Testis (tissue), 3 donors: ENCODE results near the gene CCNE1. TPM values are rescaled to one million over a fixed set of nuclear protein-coding genes. Genes with fewer than 3 reads are reported as not detected.

Experiments
- DNase-seq: peaks from one replicate; pipeline ENCODE4 v3.0.0-alpha.2; 2019
- H3K27ac ChIP-seq, 2 donors: fragments of 200-600 bp; sonication (generic); one replicate each; pipeline ENCODE4 v1.5.1; 2019
- H3K27me3 ChIP-seq: fragments of 200-600 bp; sonication (generic); one replicate; pipeline ENCODE4 v1.5.1; 2019
- H3K36me3 ChIP-seq: fragments of 200-600 bp; sonication (generic); one replicate; pipeline ENCODE4 v1.5.1; 2017; ENCODE audit warnings: low read depth; ENCODE audit errors: missing control alignments
- H3K4me1 ChIP-seq: fragments of 200-600 bp; sonication (generic); one replicate; pipeline ENCODE4 v1.5.1; 2019
- H3K4me3 ChIP-seq, 2 donors: fragments of 200-600 bp; sonication (generic); one replicate each; pipeline ENCODE4 v1.5.1; 2017 to 2019
- H3K9me3 ChIP-seq: fragments of 200-600 bp; sonication (generic); one replicate; pipeline ENCODE4 v1.5.1; 2017
- POLR2A ChIP-seq: fragments of 450-650 bp; IDR thresholded peaks from one replicate; pipeline ENCODE4 v1.6.1; 2017; ENCODE audit warnings: antibody characterized with exemption, mild to moderate bottlenecking, moderate library complexity
- WGBS, 2 donors: methylation state at CpG; one replicate each; pipeline ENCODE4 v1.1.5; 2018; 5-methylcytosine and 5-hydroxymethylcytosine counted together
- intact Hi-C: fragments of 100-400 bp; cut with DNase I; formaldehyde crosslinking; loops from one replicate; pipeline ENCODE4 v1.15.1; 2023; ENCODE audit warnings: low total_unique reads
- polyA plus RNA-seq: library from polyadenylated mRNA; stranded (reverse); fragments of 350-450 nt; fragmentation: Illumina TruSeq; extraction: RNeasy Lipid Tissue Mini Kit (QIAGEN cat#74804); gene quantifications from one replicate; pipeline ENCODE4 v1.2.3, GENCODE V29; 2014; ENCODE audit warnings: low read depth, low replicate concordance; ENCODE audit not compliant: insufficient read depth
- total RNA-seq, 2 donors: library from RNA; depleted of rRNA; stranded (reverse); fragments of >200 nt; gene quantifications; one replicate each; pipeline ENCODE4 v1.2.3, GENCODE V29; 2016
- TF ChIP-seq, protein P1 (sequence below), 3 experiments: fragments of 450-650 bp in 2 of 3; fragments of 200-600 bp in 1 of 3; sonication (generic) in 1 of 3; IDR thresholded peaks; one replicate each; pipeline ENCODE4 v1.5.1; 2016 to 2019; ENCODE audit warnings: antibody characterized with exemption in 3 of 3, mild to moderate bottlenecking in 2 of 3, moderate library complexity in 1 of 3

CCNE1 gene
- total and polyA plus RNA-seq, 3 donors from 2014 or later, result 16.3 to 32.2 (median 17.6) TPM

DNA sequence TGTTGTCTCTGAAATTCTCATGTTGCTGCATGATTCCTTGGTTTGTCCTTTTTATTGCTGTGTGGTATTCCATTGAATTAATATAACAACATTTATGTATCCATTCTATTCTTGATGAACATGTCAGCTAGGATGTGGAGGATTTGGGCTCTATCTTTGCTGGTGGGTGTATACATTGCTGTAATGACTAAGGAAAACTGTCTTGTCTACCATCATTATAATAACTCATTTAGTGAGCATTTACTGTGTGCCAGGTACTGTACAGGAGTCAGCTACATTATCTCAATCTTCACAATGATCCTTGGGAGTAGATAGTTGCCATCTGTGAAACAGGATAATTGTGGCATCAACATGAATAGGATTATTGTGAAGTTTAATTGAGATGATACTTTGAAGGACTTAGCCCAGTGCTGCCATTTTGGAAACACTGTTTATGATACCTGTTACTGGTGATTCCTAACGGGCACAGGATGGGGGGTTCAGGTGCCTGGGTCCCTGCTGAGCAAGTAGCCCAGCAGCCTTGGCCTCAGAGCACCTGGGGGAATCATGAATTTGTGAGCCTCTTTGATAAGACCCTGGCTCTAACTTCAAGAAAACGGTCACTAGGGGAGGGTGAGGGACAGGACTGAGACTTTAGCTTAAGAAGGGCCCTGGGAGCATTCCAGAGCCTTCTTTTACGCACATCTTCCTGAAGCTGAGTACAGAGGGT, 1.8 kb upstream of the CCNE1 start:
- H3K27ac ChIP-seq, result no peak overlapping the region
- intact Hi-C loops, result loop anchor here (5.0 kb wide), 1 partner anchor 37 kb away; no protein-coding TSS in a partner anchor

DNA sequence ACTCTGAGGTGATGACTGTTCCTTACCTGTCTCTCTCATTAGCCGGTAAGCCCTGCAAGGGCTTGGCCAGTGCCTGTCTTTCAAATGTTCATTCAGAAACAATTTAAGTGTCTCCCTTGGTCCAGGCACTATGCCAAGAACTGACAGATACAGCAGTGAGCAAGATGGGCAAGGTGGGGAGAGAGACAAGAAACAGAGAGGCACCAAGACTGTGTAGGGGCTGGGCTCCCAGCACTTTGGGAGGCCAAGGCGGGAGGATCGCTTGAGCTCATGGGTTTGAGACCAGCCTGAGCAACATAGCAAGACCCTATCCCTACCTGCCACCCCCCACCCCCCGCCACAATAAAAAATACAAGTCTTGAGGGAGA, 1.3 kb upstream of the CCNE1 start:
- TF ChIP-seq, protein P1, sequence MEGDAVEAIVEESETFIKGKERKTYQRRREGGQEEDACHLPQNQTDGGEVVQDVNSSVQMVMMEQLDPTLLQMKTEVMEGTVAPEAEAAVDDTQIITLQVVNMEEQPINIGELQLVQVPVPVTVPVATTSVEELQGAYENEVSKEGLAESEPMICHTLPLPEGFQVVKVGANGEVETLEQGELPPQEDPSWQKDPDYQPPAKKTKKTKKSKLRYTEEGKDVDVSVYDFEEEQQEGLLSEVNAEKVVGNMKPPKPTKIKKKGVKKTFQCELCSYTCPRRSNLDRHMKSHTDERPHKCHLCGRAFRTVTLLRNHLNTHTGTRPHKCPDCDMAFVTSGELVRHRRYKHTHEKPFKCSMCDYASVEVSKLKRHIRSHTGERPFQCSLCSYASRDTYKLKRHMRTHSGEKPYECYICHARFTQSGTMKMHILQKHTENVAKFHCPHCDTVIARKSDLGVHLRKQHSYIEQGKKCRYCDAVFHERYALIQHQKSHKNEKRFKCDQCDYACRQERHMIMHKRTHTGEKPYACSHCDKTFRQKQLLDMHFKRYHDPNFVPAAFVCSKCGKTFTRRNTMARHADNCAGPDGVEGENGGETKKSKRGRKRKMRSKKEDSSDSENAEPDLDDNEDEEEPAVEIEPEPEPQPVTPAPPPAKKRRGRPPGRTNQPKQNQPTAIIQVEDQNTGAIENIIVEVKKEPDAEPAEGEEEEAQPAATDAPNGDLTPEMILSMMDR (IDR thresholded peaks at IDR 0.05), result no peak
- no peak for TF ChIP-seq POLR2A
- peak overlapping the region in 1 of 2 donors; percentile 59 for H3K27ac ChIP-seq

More for the DNA sequence above, 1.8 kb upstream of the CCNE1 start:
- H3K36me3 ChIP-seq, result no peaks in the 10 kb centered on the region
- 59 to 70% methylated on average over 3 of the region's 3 CpGs for WGBS, 2 donors
- H3K4me1 ChIP-seq, result peaks cover 19% of the 10 kb centered on the region
- DNase-seq, result no peak
- H3K27me3 ChIP-seq, result no peaks in the 10 kb centered on the region
- H3K9me3 ChIP-seq, result no peaks in the 10 kb centered on the region
- no peak overlapping the region for H3K4me3 ChIP-seq
- TF ChIP-seq POLR2A, result no peak
- TF ChIP-seq, protein P1 (IDR thresholded peaks at IDR 0.05), result no peak

DNA sequence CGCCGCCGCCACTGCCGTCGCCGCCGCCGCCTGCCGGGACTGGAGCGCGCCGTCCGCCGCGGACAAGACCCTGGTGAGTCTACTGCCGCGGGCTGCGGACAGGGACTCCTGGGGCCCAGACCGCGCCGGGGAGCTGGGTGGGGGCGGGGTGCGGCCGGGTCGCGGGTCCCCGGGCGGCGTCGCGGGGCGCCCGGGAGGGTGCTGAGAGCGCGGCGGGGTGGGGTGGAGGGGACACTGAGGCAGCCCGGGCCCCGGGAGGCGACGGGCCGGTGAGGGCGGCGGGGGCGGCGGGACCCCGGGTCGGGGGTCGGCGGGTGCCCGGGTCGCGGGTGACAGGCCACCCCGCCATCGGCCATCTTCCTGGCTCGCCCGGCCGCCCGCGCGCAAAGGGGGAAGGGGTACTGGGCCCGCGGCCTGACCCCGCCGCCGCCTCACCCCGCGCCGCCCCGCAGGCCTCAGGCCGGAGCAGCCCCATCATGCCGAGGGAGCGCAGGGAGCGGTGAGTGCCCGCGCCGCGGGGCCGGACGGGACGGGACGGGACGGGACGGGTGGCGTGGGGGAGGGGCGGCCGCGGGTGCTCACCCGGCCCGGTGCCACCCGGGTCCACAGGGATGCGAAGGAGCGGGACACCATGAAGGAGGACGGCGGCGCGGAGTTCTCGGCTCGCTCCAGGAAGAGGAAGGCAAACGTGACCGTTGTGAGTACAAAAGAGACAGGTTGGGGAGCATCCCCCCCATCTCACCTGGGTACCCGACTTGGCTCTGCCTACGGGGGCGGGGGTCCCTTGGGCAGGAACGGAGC, 489 bp downstream of the CCNE1 start:
- WGBS, 2 donors, result 3% methylated on average over 27 to 37 of the region's 104 CpGs
- no peak for DNase-seq
- TF ChIP-seq, protein P1 (IDR thresholded peaks at IDR 0.05), result no peak
- TF ChIP-seq POLR2A, result no peak
- Histone ChIP-seq H3K27me3 (no peaks in the 10 kb centered on the region), H3K9me3 (no peaks in the 10 kb centered on the region), H3K4me3 (peak overlapping the region; percentile 51 to 64), H3K4me1 (peaks cover 10% of the 10 kb centered on the region), H3K27ac (no peak overlapping the region), H3K36me3 (no peaks in the 10 kb centered on the region)
- intact Hi-C loops, result loop anchor here (5.0 kb wide), 1 partner anchor 35 kb away; no protein-coding TSS in a partner anchor

More for the DNA sequence above, 1.3 kb upstream of the CCNE1 start:
- peaks cover 13% of the 10 kb centered on the region for H3K4me1 ChIP-seq
- peak; percentile 59 for DNase-seq
- intact Hi-C loops, result loop anchor here (5.0 kb wide), 1 partner anchor 37 kb away; no protein-coding TSS in a partner anchor
- H3K36me3 ChIP-seq, result no peaks in the 10 kb centered on the region
- WGBS, 2 donors, result 63 to 74% methylated on average over 4 of the region's 4 CpGs
- H3K4me3 ChIP-seq, result peak overlapping the region in 1 of 2 donors; percentile 66
- no peaks in the 10 kb centered on the region for H3K27me3 ChIP-seq
- H3K9me3 ChIP-seq, result no peaks in the 10 kb centered on the region

DNA sequence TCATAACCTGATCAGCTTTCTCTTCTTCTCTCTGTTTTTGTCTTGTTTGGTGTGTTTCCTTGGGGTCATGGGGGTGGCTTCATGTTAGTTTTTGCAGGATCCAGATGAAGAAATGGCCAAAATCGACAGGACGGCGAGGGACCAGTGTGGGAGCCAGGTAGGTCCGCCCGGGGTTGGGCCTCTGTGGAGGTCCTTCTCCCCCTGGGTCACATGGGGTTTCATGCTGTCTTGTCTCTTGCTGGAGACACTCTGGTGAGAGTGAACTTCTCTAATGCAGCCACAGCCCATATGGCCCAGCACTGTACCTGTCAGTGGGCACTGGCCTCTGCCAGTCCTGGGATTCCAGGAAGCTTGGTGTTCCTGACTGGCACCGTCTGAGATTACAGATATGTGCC, 1.1 kb downstream of the CCNE1 start:
- 26 to 61% methylated on average over 4 to 6 of the region's 6 CpGs for WGBS, 2 donors
- no peak overlapping the region for H3K27ac ChIP-seq
- TF ChIP-seq, protein P1 (IDR thresholded peaks at IDR 0.05), result no peak
- TF ChIP-seq POLR2A, result no peak
- H3K36me3 ChIP-seq, result no peaks in the 10 kb centered on the region
- H3K4me3 ChIP-seq, result peak overlapping the region; percentile 51 to 64
- intact Hi-C loops, result loop anchor here (5.0 kb wide), 1 partner anchor 34 kb away; no protein-coding TSS in a partner anchor
- peaks cover 10% of the 10 kb centered on the region for H3K4me1 ChIP-seq
- no peaks in the 10 kb centered on the region for H3K9me3 ChIP-seq
- DNase-seq, result no peak
- H3K27me3 ChIP-seq, result no peaks in the 10 kb centered on the region
